Medulla oblongata (tissue), 1 donor: Measurements from ENCODE around the gene ZNF763.
"Not testable (repeated sequence)": the region's sequence is repeated elsewhere in the genome, so short reads cannot be mapped to it uniquely, and the experiment has no call there.

Experiments used
- DNase-seq: peaks from one replicate; pipeline ENCODE4 v3.0.0-alpha.2; 2015; ENCODE audit errors: extremely low spot score

ZNF763 gene

GRCh38 chr19:11971041-11971440 is 6.2 kb downstream of the ZNF763 start:
- DNase-seq: peak; percentile 65

- no peak for DNase-seq
These were observed 8.4 kb downstream of the ZNF763 start for GRCh38 chr19:11973019-11973810.

GRCh38 chr19:11978492-11979100 is 13.8 kb downstream of the ZNF763 start:
- no peak for DNase-seq

GRCh38 chr19:11979527-11979926 is 14.7 kb downstream of the ZNF763 start:
- DNase-seq: no peak

- no peak for DNase-seq
These were observed 17.7 kb downstream of the ZNF763 start for GRCh38 chr19:11982526-11982925.

GRCh38 chr19:11984986-11985385 is 20.1 kb downstream of the ZNF763 start:
- DNase-seq: no peak

GRCh38 chr19:11986754-11987153 is 21.9 kb downstream of the ZNF763 start:
- DNase-seq: no peak

- peak; percentile 96 for DNase-seq
These were observed 22.8 kb downstream of the ZNF763 start for GRCh38 chr19:11987405-11988281.

GRCh38 chr19:11989112-11989456 is 24.2 kb downstream of the ZNF763 start:
- DNase-seq: no peak

GRCh38 chr19:11991921-11992320 is 27.1 kb downstream of the ZNF763 start:
- not testable (repeated sequence) for DNase-seq

- DNase-seq: no peak
These were observed 30.3 kb downstream of the ZNF763 start for GRCh38 chr19:11995174-11995573.

- no peak for DNase-seq
These were observed 35.5 kb downstream of the ZNF763 start for GRCh38 chr19:12000152-12000981.

GRCh38 chr19:12015015-12015752 is 50.3 kb downstream of the ZNF763 start:
- no peak for DNase-seq

- no peak for DNase-seq
These were observed 50.9 kb downstream of the ZNF763 start for GRCh38 chr19:12015753-12016116.
